GM20000 (cell line): ENCODE results near the gene ZFX.

Experiments used
- DNase-seq: peaks from one replicate; pipeline ENCODE4 v3.0.0; 2012; ENCODE audit warnings: low spot score
- TF ChIP-seq, protein P1 (sequence below): IDR thresholded peaks from 2 replicates; pipeline ENCODE4 v1.5.1; 2012; ENCODE audit warnings: mild to moderate bottlenecking, control low read depth; ENCODE audit errors: extremely low read depth, missing control alignments

Gene ZFX

DNA sequence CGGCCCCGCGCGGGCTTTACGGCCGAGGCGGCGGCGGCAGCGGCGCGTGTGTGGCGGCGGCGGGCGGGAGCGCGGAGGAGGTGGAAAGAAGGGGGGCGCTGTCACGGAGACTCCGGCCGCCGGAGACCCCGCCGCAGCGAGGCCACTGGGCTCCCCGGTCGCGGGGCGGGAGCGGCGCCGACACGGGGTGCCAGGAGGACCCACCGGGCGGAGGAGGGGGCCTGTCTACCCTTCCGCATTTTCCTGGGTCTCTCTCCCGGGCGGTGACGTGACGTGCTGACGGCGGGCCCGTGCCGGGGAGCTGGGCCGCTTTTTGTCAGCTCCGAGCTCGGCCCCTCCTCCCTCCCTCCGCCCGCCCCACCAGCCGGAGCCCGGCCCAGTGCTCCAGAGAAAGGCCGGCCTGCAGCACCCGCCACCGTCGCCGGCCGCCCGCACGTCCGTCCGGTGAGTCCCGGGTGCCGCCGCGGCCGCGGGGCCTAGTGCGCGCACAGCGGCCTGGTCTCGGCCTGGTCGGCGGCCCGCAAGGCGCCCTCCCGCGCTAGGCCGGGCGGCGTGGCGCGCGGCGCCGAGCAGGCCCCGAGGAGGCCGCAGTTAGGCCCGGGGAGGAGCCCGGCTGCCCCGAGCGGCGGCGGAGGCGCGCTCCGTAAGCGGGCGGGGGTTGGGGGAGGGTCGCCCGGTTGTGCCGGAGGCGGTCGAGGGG lies at the start of gene ZFX:
Gene ZFX (plus strand): TSS at position 379 of the 700 bp plus-strand sequence. CDS start 23,014 bp downstream, outside the sequence.
- TF ChIP-seq, protein P1, sequence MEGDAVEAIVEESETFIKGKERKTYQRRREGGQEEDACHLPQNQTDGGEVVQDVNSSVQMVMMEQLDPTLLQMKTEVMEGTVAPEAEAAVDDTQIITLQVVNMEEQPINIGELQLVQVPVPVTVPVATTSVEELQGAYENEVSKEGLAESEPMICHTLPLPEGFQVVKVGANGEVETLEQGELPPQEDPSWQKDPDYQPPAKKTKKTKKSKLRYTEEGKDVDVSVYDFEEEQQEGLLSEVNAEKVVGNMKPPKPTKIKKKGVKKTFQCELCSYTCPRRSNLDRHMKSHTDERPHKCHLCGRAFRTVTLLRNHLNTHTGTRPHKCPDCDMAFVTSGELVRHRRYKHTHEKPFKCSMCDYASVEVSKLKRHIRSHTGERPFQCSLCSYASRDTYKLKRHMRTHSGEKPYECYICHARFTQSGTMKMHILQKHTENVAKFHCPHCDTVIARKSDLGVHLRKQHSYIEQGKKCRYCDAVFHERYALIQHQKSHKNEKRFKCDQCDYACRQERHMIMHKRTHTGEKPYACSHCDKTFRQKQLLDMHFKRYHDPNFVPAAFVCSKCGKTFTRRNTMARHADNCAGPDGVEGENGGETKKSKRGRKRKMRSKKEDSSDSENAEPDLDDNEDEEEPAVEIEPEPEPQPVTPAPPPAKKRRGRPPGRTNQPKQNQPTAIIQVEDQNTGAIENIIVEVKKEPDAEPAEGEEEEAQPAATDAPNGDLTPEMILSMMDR, result no peak
- DNase-seq, result peak; percentile 63

DNA sequence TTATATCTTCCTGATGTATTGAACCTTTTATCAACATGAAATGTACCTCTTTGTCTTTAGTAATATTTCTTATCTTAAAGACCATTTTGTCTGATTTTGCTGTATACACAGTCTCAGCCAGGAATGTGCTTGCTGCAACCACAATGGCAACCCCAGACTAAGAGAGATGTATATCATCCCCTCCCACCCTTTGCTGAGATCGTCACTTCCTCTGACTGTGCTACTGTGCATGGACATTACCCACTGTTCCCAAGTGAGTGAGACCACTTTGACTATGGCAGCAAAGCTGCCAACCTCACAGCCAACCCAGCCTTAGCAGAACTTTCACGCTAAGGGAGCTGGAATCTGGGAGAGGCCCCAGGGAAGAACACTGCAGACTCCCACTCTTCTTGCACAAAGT lies 48.8 kb upstream of the ZFX start:
- TF ChIP-seq, protein P1, result no peak
- no peak for DNase-seq

GRCh38 chrX:24110069-24110468 lies 39.5 kb upstream of the ZFX start:
- DNase-seq, result no peak
- TF ChIP-seq, protein P1, result no peak

DNA sequence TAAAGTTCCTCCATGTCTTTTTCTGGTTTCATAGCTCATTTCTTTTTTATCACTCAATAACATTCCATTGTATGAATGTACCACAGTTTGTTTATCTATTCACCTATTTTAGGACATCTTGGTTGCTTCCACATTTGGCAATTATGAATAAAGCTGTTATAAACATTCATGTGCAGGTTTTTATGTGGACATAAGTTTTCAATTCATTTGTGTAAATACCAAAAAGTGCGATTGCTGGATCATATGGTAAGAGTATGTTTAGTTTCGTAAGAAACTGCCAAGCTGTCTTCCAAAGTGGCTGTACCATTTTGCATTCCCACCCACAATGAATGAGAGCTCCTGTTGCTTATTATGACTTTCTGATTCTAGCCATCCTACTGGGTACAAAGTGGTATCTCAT lies 36.3 kb upstream of the ZFX start:
- TF ChIP-seq, protein P1, result no peak
- no peak for DNase-seq

DNA sequence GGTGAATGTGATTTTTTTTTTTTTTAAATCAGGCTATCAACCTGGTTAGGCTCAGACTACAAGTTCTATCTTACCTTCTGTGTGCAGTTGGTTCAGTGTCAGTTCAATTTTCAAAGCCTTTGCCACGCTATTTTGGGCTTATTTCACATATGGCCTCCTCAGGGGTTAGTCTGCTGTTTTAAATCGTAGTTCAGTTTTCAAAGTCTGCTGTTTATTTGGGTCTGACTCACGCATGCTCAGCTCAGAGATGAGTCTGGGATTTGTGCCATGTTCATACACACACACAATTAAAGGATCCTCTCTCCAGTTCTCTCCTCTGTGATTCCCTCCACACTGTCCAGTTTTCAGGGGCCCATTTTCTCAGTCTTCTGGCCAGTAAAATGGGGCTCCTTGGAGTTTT lies 32.3 kb upstream of the ZFX start:
- TF ChIP-seq, protein P1, result no peak
- DNase-seq, result no peak

DNA sequence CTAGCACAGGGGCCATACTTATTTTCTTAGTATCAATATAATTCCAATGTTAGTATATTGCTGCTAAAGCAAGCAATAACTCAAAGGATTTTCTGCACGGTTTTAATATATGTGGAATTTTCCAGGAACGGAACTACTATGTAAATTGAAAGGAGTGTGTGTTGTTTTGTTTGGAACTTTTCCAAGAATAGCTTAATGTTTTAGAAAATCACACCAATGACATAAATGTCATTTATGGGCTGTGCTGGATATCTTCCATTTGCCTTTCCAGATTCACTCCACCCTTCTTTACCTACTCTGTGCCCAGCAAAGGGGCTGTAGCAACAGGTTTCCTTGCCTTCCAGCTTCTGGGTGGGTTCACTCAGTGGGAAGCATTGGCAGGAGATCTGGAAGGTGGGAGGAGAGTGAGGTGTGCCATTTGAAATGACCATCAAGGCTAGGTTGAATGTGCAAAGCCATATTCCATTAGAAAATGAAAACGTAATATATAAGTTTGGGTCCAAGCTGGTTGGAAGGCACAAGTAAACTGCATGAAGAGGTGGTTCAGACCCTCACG lies 25.2 kb upstream of the ZFX start:
- DNase-seq, result no peak
- TF ChIP-seq, protein P1, result no peak

DNA sequence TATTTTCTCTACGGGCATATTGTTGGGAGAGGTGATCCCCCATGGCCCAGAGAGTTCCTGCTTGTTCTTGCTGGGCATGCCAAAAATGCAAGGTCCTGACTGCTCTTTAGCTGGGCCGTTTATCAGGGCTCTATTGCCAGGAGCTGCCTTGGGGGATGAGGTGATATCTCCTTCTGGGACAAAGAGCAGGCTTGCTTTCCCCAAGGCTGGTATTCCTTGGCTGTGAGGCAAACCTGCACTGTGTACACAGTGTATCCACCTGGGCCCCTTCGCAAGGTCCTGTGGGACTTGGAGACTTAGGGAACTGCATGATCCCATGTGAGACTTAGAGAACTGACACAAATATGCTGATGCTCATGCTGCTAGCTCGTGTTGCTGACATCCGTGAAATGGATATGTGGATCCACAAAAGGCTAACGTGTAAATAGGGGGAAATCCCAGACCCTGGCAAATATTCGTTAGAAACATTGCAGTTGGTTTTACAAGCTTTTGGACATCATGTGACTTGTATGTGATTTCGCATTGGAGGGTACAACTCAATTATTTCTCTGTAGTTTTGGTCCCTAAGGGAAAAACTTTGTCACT lies 24.4 kb upstream of the ZFX start:
- DNase-seq, result no peak
- TF ChIP-seq, protein P1, result no peak
